ENCODE results near the gene STARD3.

DNA sequence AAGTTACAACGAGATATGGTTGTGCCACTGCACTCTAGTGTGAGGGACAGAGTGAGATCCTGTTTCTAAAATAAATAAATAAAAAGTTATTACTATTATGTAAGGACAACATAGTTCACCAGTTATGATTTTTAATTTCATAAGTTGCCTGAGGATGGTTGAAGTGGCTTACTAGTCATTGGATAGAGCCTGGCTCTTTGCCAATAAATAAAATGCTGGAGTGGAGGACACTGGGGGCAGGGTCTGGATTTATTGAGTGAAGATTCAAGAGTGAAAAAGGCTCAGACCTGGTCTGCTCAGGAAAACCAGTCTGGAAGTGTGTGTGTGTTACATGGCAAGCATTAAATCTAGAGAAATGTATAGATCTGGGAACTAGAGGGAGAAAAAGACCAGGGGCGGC, 2.1 kb downstream of the STARD3 start:
- no peak for TF ChIP-seq POLR2A (IDR thresholded peaks at IDR 0.05)
- TF ChIP-seq POLR2AphosphoS5 (IDR thresholded peaks at IDR 0.05), result no peak
- TF ChIP-seq, protein P1, sequence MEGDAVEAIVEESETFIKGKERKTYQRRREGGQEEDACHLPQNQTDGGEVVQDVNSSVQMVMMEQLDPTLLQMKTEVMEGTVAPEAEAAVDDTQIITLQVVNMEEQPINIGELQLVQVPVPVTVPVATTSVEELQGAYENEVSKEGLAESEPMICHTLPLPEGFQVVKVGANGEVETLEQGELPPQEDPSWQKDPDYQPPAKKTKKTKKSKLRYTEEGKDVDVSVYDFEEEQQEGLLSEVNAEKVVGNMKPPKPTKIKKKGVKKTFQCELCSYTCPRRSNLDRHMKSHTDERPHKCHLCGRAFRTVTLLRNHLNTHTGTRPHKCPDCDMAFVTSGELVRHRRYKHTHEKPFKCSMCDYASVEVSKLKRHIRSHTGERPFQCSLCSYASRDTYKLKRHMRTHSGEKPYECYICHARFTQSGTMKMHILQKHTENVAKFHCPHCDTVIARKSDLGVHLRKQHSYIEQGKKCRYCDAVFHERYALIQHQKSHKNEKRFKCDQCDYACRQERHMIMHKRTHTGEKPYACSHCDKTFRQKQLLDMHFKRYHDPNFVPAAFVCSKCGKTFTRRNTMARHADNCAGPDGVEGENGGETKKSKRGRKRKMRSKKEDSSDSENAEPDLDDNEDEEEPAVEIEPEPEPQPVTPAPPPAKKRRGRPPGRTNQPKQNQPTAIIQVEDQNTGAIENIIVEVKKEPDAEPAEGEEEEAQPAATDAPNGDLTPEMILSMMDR (IDR thresholded peaks at IDR 0.05), result no peak

All from sigmoid colon (tissue), 4 donors.